Measurements from ENCODE around the gene C10orf62. TPM values are rescaled to one million over a fixed set of nuclear protein-coding genes. Genes with fewer than 3 reads are reported as not detected.
"Not testable (repeated sequence)": the region's sequence is repeated elsewhere in the genome, so short reads cannot be mapped to it uniquely, and the experiment has no call there.

Gene C10orf62
- polyA plus RNA-seq, 1 donor: 0.11 TPM

DNA sequence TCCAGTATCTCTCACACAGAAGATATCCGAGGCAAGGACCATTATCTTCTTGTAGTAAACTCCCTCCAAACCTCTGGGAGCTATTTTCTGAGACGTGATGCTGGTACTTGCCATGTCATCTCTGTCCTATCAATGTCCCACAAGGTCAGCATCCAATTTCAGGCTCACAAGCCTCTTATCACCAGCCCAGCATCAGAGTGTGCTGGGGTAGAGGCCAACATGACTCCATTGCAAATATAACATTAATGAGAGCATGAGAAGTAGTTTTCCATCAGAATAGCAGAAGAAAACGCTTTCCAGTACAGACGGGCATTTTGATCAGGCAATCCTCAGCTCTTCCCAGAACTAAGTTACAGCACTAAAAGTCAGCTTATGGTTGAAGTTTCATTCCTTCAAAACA lies 38.2 kb downstream of the C10orf62 start:
- no peak for DNase-seq (ENCODE audit: low read depth)

DNA sequence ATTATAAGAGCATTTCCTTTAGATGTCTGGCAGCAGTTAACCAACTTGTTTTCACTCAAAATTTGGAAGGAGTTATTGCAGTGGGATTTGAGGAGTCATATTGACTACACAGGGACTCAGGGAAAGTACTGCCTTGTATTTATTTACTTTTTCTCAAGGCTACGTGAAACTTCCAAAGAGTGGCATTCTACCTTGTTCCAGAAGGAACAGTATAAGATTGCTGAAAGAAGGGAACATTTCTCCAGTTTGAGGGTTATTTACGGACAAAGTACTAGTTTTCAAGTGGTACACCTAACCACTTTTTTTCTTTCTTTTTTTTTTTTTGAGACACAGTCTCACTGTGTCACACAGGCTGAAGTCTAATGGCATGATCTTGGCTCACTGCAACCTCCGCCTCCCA lies 38.7 kb downstream of the C10orf62 start:
- DNase-seq (ENCODE audit: low read depth): no peak

DNA sequence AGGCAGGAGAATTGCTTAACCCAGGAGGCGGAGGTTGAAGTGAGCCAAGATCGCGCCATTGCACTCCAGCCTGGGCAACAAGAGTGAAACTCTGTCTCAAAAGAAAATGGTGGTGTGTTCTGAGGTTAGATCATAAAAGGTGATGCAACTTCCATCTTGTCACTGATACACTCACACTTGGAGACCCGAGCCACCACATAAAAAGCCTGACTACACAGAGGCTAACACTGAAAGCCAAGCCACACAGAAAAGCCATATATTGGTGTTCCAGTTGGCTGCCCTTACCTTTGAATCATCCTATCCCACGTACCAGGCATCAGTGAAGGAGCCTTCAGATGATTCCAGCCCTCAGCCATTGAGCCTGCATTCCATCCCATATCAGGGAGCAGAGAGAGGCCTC lies 39.8 kb downstream of the C10orf62 start:
- no peak for DNase-seq (ENCODE audit: low read depth)

DNA sequence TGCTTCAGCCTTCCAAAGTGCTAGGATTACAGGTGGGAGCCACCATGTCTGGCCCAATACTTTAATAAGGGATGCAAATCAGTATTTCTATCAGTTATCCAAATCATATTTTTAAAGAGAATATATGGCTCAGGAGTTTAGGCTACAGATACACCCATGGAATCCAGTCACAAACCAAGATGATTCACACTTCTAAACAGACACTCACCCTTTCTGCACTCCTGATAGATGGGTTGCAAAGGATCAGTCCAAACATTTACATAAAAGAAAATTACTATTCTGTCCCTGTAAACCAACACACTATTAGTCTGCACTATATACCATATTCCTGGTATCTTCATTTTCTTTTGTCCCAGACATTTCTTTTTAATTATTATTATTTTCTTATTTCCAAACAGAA lies 41.6 kb downstream of the C10orf62 start:
- no peak for DNase-seq (ENCODE audit: low read depth)

DNA sequence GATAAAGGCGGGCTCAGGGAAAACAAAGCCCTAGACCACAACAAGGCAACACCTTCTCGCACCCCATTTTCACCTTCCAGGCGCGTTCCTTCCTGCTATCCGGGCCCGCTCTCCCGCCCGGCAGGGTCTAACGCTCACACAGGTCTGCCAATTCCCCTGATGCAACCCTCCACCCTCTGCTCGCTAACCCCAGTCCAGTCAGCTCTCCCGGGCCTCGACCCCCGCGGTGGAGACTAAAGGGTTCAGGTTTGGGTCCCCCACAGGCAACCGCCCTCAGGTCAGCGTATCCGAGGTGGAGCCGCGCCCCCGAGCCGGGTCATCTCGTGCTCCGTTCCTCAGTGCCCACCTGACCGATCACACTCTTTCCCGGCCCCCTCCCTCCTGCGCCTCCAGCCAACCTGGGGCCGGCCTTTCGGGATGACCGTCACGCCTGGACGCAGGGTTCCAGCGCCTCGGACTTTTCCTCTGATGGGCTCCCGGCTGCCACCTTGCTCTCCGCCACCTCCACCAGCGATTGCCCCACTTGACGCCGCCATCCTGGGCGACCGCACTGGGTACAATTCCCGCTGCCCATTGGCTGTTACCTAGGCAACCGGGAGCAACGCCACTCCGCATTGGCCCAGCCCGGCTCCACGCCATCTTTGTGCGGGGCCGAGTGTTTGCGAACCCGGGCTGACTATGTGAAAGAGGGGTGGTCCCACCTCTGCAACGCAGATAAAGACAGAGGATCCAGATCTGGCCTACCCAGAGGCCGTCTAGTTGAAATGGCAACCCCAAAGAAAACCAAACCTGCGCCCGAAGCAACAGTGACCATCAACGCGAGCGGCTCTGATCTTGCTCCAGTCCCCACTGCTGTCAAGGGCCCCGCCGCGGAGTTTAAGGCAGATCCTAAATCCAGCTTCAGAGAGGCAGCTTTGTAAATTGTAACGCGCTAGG lies 43.7 kb downstream of the C10orf62 start, which contains the start of gene MORN4:
MORN4 (minus strand) TSS at position 552 of the 936 bp plus-strand sequence. CDS start 13,847 bp downstream, outside the sequence.
- DNase-seq (ENCODE audit: low read depth): peak; percentile 62

DNA sequence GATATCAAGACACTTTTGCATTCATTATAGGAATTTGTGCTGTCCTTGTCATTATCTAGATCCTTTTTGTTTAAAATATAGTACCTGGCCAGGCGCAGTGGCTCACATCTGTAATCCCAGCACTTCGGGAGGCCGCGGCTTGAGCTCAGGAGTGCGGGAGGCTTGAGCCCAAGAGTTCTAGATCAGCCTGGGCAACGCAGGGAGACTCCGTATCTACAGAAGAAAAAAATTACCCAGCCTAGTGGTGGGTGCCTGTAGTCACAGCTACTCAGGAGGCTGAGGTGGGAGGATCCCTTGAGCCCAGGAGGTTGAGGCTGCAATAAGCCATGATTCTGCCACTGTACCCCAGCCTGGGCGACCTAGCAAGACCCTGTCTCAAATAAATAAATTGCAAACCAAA lies 44.4 kb downstream of the C10orf62 start:
- DNase-seq (ENCODE audit: low read depth): no peak

DNA sequence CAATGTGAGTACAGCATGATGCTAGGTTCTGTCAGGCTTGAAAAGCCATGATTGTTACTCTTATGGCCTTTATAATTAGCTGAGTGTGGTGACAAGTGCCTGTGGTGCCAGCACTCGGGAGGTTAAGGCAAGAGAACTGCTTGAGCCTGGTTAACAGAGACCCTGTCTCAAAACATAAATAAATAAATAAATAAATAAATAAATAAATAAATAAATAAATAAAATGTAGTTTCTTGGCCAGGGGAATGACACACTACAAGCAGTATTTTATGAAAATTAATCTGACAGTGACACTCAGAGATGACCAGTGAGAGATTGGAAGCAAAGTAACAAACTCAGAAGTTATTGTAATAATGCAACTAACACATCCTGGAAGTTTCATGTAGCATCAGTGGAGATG lies 46.1 kb downstream of the C10orf62 start:
- DNase-seq (ENCODE audit: low read depth): no peak

DNA sequence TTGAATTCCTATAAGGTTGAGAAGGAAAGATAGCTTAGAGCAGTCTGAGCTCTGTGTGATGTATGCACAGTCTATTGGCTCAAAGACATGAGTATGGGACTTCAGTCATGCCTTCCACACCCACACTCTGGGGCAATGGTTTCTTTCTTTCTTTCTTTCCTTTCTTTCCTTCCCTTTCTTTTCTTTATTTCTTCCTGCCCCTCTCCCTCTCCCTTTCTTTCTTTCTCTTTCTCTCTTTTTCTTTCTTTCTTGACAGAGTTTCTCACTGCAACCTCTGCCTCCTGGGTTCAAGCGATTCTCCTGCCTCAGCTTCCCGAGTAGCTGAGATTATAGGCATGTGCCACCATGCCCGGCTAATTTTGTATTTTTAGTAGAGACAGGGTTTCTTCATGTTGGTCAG lies 49.6 kb downstream of the C10orf62 start:
- DNase-seq (ENCODE audit: low read depth): not testable (repeated sequence)

DNA sequence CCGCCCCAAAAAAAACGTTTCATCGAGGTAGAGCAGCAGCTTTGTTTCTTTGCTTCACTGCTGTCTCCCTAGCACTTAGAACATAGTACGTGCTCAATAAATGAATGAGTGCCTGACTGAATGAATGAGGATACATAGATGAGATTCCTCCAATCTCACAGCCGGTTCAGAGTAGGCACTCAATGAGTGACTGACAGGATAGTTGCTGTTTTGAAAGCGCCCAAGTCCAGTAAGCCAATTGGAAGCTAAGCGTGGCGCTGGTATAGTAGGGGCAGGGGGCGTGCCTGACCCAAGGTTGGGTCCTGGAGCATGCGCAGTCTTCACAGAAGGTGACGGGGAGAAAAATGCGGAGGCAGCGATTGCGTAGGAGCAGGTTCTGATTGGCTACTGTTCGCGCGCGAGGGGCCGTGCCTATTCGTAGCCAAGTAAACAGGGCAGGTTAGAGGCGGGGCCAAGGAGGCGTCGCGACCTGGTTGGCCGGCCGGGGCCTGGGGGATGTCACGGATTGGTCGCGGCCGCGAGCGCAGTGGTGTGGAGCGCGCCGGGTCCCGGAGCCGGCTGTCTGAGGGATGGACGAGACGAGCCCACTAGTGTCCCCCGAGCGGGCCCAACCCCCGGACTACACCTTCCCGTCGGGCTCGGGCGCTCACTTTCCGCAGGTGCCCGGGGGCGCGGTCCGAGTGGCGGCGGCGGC lies 50.8 kb downstream of the C10orf62 start, which contains the start of gene PI4K2A:
PI4K2A (plus strand) TSS at position 498 of the 694 bp plus-strand sequence; CDS start at position 570, 72 bp downstream.
- peak; percentile 92 for DNase-seq (ENCODE audit: low read depth)

Other genes starting within 250 kb of the C10orf62 start
- gene RRP12, start 188.4 kb upstream of the C10orf62 start, polyA plus RNA-seq (ENCODE audit: insufficient read length): 22.8 TPM
- 86.9 TPM for gene PGAM1, start 163.5 kb upstream of the C10orf62 start, polyA plus RNA-seq (ENCODE audit: insufficient read length)
- gene EXOSC1, start 143.7 kb upstream of the C10orf62 start, polyA plus RNA-seq (ENCODE audit: insufficient read length): 22.8 TPM
- 28.8 TPM for gene ZDHHC16, start 143.5 kb upstream of the C10orf62 start, polyA plus RNA-seq (ENCODE audit: insufficient read length)
- gene MMS19, start 91.3 kb upstream of the C10orf62 start, polyA plus RNA-seq (ENCODE audit: insufficient read length): 63.0 TPM
- 13.8 TPM for gene UBTD1, start 90.8 kb upstream of the C10orf62 start, polyA plus RNA-seq (ENCODE audit: insufficient read length)
- 48.1 TPM for gene ANKRD2, start 16.9 kb upstream of the C10orf62 start, polyA plus RNA-seq (ENCODE audit: insufficient read length)
- gene HOGA1, start 5.3 kb upstream of the C10orf62 start, polyA plus RNA-seq (ENCODE audit: insufficient read length): 0.90 TPM
- gene MORN4, start 43.8 kb downstream of the C10orf62 start, polyA plus RNA-seq (ENCODE audit: insufficient read length): 4.2 TPM
- gene PI4K2A, start 51.0 kb downstream of the C10orf62 start, polyA plus RNA-seq (ENCODE audit: insufficient read length): 9.5 TPM
- gene AVPI1, start 97.5 kb downstream of the C10orf62 start, polyA plus RNA-seq (ENCODE audit: insufficient read length): 6.0 TPM
- gene MARVELD1, start 124.0 kb downstream of the C10orf62 start, polyA plus RNA-seq (ENCODE audit: insufficient read length): 37.1 TPM
- gene ZFYVE27, start 147.4 kb downstream of the C10orf62 start, polyA plus RNA-seq (ENCODE audit: insufficient read length): 13.0 TPM
- 1.1 TPM for gene SFRP5, start 182.3 kb downstream of the C10orf62 start, polyA plus RNA-seq (ENCODE audit: insufficient read length)

Data from forelimb muscle (tissue), 1 donor.